CD4-positive, alpha-beta T cell treated with Interleukin-6 for 4 hours (primary cell): ENCODE measurements around the gene STIM1.
A peak's percentile ranks its signal among the peaks of the same experiment; 100 is the strongest.
"Not testable (repeated sequence)": the region's sequence is repeated elsewhere in the genome, so short reads cannot be mapped to it uniquely, and the experiment has no call there.

Experiments used
- DNase-seq: peaks from one replicate; pipeline ENCODE4 v3.0.0-alpha.2; 2020; ENCODE audit warnings: mixed read lengths

STIM1 gene

DNA sequence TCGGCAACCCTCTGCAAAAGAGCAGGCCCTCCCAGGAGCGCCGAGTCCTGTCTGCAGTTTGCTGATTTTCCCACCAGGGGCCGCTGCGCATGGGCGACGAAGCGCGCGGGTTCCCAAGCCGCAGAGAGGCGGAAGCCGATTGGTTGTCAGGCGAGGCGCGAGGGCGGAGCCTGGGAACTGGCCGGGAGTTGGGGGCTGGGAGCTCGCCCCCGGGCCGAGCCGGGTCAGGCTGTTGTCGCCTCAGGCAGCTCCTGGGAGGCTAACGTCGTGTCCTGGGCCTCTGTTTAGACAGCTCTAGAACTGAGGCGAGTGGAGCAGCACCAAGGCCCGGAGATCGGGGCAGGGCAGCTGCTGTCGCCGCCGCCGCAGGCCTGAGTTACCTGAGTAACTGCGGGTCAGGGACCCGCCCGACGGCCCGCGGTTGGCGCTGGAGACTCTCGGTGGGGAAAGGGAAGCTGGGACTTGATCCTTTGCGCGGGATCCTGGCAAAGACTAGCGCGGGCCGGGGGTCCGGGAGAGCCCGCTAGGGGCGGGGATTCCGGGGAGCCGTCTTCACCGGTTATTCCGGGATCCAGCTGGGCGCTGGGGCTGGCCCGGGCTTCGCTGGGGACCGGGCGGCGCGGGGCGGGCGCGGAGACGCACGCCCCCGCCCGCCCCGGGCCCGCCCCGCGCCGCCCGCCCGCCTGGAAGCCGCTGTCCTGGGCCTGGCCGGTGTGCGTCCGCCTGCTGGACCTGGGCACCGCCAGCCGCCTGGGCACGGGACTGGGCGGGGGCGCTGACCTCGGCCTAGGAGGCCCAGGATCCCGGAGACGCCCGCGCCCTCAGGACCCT is at the start of gene STIM1:
Gene STIM1, plus strand, starts transcription at position 688 of the 831 bp plus-strand sequence. CDS start 607 bp downstream, outside the sequence.
- peak; percentile 97 for DNase-seq

DNA sequence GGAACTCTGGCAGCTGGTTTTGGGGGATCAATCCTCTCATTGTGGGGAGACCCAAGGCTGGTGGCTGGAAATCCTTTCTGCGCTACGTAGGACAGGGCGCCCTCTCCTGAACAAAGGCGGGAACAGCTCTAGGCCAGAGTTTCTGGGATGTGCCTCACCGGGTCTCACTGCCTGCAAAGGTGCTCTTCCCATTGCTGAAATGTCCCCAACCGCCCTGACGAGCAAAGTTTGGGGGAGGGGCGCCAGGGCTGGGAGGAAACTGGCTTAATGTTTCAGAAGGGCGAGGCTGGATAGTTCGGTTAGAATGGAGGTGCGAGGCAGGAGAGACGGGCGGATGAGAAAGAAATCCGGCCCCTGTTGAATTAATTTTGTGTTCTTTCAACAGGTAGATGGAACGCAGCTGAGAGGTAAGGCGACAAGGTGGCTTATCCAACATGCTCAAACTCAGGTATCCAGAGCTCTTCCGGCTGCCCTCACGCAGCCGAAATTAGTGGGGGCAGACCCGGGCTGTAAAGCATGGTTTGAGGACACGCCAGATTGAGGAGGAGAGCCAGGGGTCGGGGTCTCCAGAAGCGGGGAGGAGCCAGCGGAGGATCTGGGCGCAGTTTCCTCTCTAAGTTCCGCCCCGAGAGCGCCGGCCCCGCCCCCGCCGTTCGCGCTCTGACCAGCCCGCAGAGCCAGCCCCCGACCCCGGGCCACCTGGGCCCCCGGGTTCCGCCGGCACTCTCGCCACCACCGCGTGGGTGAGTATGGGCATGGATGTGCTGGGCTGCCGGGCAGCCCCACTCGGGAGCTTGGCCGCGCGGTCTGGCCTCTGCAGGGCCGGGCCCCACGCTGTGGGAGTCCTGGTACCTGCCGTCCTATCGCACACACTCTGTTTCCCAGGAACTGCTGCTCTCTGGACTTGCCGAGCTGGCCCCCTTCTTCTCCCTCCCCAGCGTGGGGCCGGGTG is 47.3 kb upstream of the STIM1 start, which contains the start of gene PGAP2:
Gene PGAP2, plus strand, starts transcription at position 652 of the 952 bp plus-strand sequence. CDS start 2,700 bp downstream, outside the sequence.
- DNase-seq, result peak; percentile 73

GRCh38 chr11:3808861-3809623 is 46.4 kb upstream of the STIM1 start:
- DNase-seq, result peak; percentile 60

DNA sequence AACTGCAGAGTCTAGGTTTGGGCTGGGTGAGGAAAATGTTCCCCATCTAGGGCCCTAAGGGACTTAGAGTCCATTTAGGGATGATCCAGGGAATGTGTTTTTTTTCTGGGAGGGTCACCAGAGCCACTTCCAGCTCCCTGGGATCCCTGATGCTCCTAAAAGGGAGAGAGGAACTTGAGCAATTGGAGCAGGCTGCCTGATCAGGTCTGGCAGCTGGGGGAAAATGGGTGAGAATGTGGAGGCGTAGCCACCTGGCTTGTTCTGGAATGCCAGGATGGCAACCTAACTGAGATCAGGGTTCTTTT is 45.9 kb upstream of the STIM1 start:
- no peak for DNase-seq

GRCh38 chr11:3810446-3810845 is 45.0 kb upstream of the STIM1 start:
- no peak for DNase-seq

DNA sequence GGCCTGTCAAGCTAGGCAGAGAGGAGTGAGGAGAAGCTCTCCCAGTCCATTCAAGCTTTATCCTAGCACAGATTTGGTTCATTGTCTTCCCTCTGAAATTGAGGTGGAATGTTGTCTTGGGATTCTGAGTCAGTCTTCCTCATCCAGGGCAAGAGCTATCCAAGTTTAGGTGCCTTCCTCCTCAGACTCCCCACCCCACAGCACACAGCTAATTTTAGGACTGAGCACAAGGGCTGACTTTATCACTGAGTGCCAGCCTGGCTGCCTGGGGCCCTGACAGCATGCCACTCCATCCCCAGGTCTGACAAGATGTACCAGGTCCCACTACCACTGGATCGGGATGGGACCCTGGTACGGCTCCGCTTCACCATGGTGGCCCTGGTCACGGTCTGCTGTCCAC is 44.5 kb upstream of the STIM1 start:
- DNase-seq, result no peak

DNA sequence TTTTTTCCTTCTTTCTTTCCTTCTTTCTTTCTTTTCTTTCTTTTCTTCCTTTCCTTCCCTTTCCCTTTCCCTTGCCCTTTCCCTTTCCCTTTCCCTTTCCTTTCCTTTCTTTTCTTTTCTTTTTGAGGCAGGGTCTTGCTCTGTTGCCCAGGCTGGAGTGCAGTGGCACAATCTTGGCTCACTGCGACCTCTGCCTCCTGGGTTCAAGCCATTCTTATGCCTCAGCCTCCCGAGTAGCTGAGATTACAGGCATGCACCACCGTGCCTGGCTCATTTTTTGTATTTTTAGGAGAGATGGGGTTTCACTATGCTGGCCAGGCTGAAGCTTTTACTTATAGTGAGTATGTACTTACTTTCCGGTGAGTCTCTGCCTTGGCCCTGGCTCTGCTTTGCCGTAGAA is 40.6 kb upstream of the STIM1 start:
- DNase-seq, result not testable (repeated sequence)

- no peak for DNase-seq
Measured at GRCh38 chr11:3815845-3816244, 39.6 kb upstream of the STIM1 start.

DNA sequence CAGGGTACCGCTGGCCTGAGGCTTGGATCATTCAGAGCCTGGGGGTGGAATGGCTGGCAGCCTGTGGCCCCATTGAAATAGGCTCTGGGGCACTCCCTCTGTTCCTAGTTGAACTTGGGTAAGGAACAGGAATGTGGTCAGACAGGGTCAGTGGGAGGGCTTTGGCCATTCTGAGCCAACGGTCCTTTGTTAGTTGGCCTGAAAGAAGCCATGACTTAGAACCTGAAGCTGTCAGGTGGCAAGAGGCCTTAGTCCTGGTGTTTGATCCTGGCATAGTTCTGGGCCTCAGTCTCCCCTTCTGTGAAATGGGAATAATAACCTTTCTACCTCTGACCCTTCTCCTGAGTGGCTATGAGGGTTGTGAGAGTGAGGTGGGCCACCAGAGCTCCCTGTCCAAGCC is 38.8 kb upstream of the STIM1 start:
- DNase-seq, result no peak

DNA sequence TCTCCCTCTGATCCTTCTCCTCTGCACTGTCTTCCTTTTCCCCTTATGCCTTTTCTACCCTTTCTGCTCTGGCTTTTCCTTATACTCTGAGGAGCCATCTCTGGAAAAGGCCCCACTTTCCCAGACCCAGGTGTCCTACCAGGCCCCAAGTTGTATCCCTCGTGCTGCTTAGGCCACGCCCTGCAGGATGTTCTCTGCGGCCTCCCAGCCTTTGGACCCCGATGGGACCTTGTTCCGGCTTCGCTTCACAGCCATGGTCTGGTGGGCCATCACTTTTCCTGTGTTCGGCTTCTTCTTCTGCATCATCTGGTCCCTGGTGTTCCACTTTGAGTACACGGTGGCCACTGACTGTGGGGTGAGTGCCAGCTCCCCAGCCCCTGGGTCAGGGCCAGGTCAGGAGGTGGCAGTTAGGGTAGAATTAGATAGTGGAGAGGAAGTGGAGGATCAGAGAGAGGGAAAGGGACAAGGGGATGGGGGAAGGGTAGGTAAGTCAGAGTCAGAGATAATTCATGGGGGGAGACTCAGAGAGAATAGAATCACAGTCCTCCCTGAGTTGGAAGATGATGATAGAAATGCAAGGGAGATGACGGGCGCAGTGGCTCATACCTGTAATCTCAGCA is 38.2 kb upstream of the STIM1 start:
- no peak for DNase-seq

DNA sequence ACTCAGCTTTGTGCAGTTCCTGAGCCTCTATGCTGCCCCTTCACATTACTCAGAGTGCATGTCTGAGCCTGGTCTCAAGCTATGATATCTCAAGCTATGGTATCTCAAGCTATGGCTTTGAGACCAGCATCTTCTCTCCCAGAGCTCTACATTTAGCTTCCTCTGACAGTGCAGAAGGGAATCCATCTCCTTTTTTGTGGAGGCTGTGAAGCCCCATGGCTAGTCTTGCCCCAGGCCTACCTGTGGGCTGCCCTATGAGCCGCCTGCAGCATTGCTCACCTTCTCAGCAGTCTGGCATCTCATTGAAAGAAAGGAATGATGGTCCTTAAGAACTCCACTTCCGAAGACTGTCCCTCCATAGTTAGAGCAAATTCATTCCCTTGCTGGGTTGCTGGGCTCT is 34.5 kb upstream of the STIM1 start:
- DNase-seq, result no peak

GRCh38 chr11:3822312-3822711 is 33.2 kb upstream of the STIM1 start:
- DNase-seq, result no peak

DNA sequence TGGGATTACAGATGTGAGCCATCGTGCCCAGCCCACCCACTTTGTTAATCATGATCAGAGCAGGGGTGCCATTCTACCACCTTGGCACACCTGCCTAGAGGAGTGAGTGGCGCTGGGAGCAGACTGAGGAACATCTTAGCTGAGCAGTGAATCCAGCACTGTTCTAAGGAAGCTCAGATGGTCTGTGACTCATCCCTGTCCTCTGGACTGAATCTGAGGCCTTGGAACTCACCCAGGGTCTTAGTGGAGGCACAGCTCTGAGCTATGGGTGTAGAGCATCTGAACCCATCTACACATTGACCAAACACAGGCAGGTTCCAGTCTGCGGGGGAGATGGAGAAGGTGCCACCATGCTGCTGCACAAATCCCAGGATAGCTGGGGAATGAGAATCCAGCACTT is 32.2 kb upstream of the STIM1 start:
- DNase-seq, result no peak

GRCh38 chr11:3823762-3824506 is 31.5 kb upstream of the STIM1 start:
- no peak for DNase-seq

DNA sequence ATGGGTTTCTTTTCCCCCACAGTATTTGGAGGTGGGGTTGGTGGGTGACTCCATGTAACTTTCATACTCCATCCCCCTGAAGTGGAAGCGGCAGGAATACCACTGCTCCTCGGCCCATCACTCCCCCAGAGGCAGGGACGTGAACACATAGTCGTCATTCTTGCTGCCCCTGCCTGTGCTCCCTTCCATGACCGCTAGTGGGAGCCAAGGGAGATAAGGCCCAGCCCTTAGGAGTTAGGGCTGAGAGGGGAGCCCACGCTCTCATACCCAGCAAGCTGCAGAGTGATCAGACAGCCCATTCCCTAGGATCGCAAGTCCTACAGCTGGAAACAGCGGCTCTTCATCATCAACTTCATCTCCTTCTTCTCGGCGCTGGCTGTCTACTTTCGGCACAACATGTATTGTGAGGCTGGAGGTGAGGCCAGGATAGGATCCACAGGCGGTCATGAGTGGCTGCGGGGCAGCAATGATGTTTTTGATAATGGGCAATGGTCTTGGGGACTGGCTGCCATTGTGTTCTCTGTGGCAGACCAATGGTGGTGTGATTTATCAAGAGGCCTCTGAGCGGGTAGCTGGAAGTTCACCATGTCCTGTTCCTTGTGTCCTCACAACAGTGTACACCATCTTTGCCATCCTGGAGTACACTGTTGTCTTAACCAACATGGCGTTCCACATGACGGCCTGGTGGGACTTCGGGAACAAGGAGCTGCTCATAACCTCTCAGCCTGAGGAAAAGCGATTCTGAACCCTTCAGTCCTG is 30.6 kb upstream of the STIM1 start:
- peak; percentile 86 for DNase-seq

DNA sequence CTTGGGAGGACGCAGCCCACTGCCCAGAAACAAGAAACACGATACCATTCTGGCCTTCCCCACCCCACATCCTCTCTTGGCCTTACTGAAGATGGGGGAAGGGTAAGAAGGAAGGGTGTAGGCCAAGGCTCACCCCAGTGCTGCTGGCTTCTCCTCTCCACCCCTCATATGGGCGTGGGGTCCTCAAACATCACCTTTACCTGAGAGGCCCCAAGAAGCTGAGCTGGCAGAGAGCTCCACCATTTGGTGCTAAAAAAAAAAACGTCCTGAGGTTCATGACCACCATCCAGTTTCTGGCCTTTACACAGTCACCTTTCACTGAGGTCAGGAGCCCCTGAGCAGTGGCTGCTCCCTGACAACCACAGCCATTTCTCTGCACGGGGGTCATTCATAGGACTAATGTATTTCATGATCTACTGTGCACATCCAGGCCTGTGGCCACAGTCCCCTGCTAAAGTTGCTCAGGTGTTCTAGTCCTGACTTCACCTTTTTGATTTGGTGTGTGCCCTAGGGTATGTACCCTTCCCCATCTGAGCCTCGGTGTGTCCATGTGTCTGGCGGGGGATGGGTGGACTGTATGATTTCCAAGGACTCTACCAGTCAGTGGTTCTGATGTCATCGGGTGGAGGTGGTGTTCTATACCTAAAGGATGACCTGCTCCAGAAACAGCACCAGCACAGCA is 29.9 kb upstream of the STIM1 start:
- DNase-seq, result no peak

DNA sequence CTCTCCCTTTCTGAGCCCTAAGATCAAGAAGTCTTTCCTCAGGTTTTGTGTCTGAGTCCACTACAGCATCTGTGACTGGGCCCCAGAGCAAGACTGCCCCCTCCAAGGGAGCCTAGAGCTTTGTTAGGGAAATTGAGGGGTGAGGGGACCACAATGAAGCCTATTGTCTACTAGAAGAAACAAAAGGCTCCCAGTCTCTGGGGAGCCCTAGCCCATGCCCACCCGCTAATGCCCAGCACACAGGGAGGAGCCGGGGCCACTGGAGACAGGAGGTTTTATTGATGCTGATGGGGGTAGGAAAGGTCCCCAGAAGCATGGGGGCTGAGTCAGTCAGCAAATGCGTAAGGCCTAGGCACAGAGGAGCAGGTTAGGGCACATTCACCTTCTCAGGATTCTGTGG is 28.7 kb upstream of the STIM1 start:
- no peak for DNase-seq

DNA sequence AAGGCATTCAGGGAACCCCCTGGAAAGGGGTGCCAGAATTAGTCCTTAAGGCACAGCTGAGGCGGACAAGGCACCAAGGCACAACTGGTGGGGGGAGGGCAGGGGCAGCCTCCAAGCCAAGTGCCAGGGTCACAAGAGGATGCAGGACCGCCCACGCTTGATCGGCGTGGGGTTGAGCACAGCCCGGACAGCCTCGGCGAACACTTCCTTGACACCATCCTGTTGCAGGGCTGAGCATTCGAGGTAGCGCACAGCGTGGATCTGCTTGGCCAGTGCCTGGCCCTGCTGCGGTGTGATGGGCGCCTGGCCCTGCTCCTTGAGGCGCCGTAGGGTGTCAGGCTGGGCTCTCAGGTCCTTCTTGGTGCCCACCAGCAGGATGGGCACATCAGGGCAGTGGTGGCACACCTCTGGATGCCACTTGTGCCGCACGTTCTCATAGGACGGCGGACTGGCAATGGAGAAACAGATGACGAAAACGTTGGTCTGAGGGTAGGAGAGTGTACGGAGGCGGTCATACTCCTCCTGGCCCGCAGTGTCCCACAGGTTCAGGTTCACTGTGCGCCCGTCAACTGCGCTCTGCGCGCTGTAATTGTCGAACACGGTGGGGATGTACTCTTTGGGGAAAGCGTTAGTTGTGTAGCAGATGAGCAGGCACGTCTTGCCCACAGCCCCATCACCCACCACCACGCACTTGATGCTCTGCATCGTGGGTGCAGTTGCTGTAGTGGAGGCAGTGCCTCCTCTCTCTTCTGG is 27.9 kb upstream of the STIM1 start:
- no peak for DNase-seq

- DNase-seq, result no peak
Measured at GRCh38 chr11:3830088-3830487, 25.4 kb upstream of the STIM1 start.

GRCh38 chr11:3830730-3831129 is 24.7 kb upstream of the STIM1 start:
- no peak for DNase-seq
